ENCODE measurements around the gene LARP1B.

- TF ChIP-seq CTCF (conservative IDR thresholded peaks at IDR 0.05; ENCODE audit: low read length) (no peak), EZH2phosphoT487 (IDR thresholded peaks at IDR 0.05; ENCODE audit: borderline replicate concordance, low read depth, low read length) (no peak)
These were observed 102.3 kb downstream of the LARP1B start for GRCh38 chr4:128163177-128164117.

Measured in OCI-LY7 (cell line).